ENCODE measurements around the gene SP1.

The SP1 gene

DNA sequence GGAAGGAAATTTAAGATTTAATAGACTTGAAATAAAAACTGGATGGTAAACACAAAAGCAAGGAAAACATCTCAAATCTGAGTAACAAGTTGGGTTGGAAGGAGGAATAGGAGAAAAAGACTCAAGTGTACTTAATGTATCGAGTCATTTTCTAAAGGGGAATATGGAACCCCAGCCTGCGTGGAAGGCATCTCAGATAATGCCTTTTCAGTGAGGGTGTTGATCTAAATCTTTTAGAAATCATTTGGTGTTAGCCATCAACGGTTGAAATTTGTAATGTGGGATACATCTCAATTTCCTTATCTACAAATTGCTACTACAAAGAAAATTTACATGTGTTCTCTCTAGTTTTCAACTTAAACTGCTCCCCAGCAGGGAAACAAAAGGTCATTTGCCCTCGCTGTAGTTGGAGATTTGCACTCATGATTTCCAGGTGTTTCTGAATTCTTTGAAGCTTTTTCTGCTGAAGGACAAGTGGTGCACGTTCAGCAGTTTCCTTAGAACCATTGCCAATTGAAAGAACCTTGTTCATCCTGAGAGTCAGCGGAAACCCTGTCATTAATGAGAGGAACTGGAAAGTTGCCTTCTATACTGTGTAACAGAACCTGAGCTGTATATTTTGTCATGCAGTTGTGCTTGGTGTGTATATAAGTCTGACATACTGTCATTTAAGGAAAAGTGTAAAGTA, 74.1 kb downstream of the SP1 start:
- DNase-seq: no peak

DNA sequence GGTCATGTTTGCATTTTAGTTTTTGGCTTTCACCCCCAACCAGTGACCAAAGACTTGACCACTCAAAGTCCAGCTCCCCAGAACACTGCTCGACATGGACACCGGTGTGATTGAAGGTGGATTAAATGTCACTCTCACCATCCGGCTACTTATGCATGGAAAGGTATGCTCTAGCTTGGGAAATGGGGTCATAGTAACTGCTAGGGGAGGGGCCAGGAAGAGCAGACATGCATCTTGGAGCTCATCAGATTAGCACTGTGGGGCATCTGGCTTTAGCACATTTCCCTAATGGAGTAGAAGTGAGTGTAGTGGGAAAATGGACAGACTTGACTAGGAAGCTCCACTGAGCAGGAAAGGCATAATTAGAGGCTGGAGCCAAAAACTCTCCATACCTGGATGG, 74.7 kb downstream of the SP1 start:
- no peak for DNase-seq

DNA sequence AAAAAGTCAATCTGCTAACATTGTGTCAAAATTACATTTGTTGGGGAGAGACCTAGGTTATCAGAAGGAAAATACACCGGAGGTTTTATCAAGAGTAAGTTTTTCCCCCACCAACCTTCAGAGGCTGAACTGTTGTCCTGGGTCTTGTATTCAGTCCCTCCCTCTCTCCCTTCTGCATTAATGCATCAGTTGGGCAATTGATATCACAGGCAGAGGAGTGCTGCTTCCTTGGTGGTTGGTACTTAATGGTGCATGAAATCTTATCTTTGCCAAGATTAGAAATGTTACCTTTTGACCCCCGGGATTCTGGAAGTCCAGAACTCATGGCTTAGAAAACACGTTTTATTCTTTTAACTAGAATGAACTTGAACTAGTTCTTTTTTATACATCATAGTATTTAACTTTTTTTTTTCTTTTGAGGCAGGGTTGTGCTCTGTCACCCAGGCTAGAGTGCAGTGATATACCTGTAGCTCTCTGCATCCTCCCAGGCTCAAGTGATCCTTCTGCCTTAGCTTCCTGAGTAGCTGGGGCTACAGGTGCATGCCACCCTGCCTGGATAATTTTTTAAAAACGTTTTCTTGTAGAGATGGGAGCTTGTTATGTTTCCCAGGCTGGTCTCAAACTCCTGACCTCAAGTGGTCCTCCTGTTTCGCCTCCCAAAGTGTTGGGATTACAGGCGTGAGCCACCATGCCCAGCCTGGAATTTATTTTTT, 76.8 kb downstream of the SP1 start:
- DNase-seq: no peak

DNA sequence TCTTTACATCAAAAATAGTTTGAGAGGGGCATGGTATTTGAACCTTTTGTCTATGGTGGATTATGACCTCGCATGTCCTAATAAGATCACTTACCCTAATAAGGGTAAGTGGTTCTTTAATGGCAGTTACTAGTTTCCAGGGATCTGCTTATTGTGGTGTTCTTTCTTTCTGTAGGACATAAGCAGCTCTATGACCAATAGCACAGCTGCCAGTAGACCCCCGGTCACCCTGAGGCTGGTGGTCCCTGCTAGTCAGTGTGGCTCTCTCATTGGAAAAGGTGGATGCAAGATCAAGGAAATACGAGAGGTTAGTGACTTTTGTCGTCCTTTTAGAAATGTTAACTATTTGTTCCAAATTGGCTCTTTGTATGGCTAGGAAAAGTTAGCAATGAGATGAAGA, 79.1 kb downstream of the SP1 start:
- DNase-seq: no peak

DNA sequence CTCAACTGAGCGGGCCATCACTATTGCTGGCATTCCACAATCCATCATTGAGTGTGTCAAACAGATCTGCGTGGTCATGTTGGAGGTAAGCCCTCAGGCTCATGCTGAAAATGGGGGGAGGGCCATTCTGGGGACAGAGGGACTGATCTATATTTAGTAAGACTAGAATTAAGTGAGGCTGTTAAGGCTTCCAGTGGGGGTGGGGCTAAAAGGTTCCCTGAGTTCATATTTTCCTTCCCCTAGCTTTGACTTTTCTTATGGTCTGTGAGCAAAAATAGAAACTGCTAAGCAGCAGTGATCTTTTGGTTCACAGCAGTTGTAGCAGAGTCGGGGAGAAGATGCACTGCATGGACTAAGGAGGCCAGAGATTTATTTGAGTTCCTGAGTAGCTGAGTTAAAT, 81.1 kb downstream of the SP1 start:
- DNase-seq: no peak

DNA sequence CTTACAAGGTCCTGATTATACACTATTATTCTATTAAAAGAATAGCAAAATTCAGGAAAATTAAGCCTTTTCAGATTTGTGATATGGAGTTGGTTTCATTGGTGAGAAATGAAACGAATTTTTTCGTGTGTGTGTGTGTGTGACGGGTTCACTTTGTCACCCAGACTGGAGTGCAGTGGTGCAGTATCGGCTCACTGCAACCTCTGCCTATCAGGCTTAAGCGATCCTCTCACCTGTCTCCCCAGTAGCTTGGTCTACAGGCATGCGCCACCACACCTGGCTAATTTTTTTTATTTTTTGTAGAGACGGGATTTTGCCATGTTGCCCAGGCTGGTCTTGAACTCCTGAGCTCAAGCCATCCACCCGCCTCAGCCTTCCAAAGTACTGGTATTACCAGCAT, 81.6 kb downstream of the SP1 start:
- no peak for DNase-seq

GRCh38 chr12:53462935-53463334, 83.0 kb downstream of the SP1 start:
- no peak for DNase-seq

DNA sequence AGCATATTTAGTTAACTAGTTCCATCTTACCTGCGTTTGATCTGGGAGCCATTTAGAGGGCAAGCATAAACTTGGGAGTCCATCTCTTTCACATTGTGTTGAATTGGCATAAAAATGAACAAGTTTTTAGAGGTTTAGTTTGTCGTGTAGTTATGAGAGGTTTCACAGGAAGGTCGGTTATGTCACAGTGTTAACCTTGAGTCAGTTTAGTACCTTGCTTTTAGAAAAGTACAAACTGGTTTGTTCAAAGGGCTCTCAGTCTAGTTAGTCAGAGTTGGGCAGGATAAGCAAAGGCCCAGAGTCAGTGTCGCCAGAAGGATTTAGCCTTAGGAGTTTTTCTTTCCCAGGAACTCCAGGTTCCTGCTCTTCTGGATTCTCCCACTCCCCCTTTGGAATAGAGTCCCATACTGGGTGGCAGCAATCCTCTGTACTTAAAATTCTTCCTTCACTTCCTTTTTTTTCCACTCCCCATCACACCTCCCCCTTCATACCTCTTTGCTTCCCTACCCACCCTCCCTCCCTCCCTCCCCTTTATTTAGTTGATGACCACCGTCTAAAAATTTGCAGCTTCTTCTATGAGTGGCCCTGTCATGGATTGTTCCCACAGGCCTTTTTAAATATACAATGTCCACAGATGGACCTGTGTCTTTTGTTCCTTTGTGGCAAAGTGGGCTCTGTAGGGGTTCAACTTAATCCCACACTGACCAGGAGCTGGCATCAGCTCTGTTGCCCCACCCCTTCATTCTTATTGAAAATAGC, 84.0 kb downstream of the SP1 start:
- DNase-seq: no peak

GRCh38 chr12:53464685-53465418, 84.9 kb downstream of the SP1 start:
- no peak for DNase-seq

- no peak for DNase-seq
These were observed 85.7 kb downstream of the SP1 start for GRCh38 chr12:53465679-53466078.
